C4-2B (cell line): ENCODE results near the gene FBXO40.

ENCODE experiments used
- H3K27ac ChIP-seq: fragments of 450-650 bp; 2 replicates; pipeline ENCODE4 v1.5.1; 2017
- CTCF ChIP-seq: fragments of 450-650 bp; conservative IDR thresholded peaks from 2 replicates; pipeline ENCODE4 v1.5.1; 2017; ENCODE audit warnings: mild to moderate bottlenecking
- ZFX ChIP-seq: fragments of 450-650 bp; IDR thresholded peaks from 2 replicates; pipeline ENCODE4 v1.6.1; 2017

FBXO40 gene

GRCh38 chr3:121658716-121659435 lies 65.7 kb downstream of the FBXO40 start:
- no peak overlapping the region for H3K27ac ChIP-seq
- TF ChIP-seq ZFX, result no peak
- TF ChIP-seq CTCF, result no peak

DNA sequence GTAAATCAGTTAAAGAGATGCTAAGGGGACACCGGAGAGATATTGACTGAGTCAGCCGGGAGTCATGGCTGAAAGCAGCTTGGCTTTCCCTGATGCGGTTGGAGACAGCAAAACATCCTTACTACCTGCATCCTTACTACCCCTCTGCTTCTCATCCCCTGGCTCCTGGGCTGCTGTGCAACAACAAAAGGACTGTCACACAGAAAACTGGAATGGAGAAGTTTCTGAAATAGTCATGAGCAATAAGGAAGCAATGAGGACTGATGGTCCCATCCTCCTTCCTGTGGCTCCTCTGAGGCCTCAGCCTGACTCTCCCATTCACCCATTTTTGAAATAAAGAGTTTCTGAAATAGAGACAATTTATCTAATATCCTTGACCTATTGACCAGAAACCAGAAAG lies 66.4 kb downstream of the FBXO40 start:
- TF ChIP-seq ZFX (no peak), CTCF (no peak)
- H3K27ac ChIP-seq, result no peak overlapping the region

DNA sequence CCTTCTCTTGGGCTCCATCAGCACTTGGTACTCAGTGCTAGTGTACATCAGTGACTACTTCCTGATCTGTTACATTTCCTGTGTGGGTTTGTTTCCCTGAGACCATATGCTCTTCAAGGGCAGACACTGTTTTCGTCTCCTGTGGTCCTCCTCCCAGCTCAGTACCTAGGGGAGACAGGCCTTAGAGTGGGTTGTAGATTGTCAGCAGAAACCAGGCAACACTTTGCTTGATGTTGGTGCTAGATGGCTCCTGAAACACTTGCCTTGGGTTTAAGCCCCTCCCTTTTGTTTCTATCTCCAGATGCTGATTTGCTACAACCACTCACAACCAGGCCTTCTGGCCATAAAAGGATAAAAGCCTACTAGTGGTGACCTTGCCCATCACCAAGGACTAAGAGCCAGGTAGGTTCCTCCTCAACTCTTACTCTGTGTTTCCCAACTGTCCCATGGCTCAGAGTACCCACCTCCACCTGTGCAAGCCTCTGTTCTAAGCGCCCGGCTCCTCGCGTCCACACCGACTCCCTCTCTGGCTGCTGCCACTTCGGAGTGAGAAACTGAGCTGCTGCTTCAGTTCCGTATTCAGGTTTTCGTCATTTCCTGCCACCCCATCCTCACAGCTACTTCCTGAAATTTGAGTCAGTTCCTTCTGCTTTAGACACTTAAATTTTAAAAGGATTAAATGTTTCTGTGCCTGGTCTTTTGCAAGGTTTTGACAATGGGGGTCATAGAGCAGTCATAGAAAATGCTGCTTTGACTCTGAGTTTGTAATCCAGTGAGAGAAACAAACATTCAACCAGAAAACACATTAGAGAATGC lies 67.4 kb downstream of the FBXO40 start, which contains the start of gene HCLS1:
Gene HCLS1, minus strand, starts transcription at position 548 of the 816 bp plus-strand sequence. CDS start 2,556 bp downstream, outside the sequence.
- TF ChIP-seq CTCF, result no peak
- TF ChIP-seq ZFX, result no peak
- H3K27ac ChIP-seq, result no peak within 1 kb of the TSS

DNA sequence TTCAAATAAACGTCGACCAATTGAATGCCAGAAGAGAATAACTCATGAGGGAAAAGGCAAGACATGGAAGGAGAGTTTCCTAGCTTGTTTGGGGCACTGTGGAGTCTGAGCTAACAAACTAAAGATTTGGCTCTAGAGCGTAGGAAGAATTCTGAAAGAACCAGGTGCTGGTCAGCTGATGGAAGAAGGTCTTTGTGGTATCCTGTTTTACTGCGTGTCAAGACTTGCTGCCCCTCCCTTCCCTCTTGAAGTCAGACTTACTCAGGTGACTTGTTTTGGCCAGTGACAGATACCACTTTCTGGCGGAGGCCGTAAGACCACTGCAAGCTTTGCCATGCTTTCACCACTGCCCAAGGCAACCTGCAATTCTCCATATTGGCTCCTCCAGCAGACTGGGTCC lies 68.2 kb downstream of the FBXO40 start:
- TF ChIP-seq CTCF (no peak), ZFX (no peak)
- no peak overlapping the region for H3K27ac ChIP-seq

GRCh38 chr3:121662742-121663141 lies 69.6 kb downstream of the FBXO40 start:
- H3K27ac ChIP-seq, result no peak overlapping the region
- TF ChIP-seq CTCF, result no peak
- TF ChIP-seq ZFX, result no peak

GRCh38 chr3:121663171-121663847 lies 70.1 kb downstream of the FBXO40 start:
- no peak for TF ChIP-seq CTCF
- no peak for TF ChIP-seq ZFX
- no peak overlapping the region for H3K27ac ChIP-seq

DNA sequence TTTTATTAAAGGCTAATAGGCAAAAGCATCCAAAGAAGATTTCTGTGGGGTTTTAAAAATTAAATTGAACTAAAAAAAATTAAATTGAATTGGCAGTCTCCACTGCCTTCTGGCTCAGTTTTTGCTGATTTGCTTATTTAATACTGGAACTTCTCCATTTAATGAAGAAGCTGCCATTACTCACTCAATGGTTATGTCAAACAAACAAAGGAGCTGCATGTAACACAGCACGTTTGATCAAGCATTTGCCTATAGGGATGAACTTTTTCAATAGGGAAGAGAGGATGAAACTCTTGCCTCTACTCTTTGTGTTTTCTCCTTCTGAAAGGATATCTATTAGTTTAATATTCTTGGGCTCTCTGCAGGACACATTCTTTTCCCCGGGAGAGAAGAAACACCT lies 72.3 kb downstream of the FBXO40 start:
- TF ChIP-seq ZFX (no peak), CTCF (no peak)
- H3K27ac ChIP-seq, result no peak overlapping the region
